CD4-positive, alpha-beta T cell treated with Interleukin-12 subunit alpha and Interleukin-12 subunit beta, for 1 hour (primary cell): Measurements from ENCODE around the gene FGD1.

Experiments used
- DNase-seq: peaks from one replicate; pipeline ENCODE4 v3.0.0-alpha.2; 2020

Gene FGD1

DNA sequence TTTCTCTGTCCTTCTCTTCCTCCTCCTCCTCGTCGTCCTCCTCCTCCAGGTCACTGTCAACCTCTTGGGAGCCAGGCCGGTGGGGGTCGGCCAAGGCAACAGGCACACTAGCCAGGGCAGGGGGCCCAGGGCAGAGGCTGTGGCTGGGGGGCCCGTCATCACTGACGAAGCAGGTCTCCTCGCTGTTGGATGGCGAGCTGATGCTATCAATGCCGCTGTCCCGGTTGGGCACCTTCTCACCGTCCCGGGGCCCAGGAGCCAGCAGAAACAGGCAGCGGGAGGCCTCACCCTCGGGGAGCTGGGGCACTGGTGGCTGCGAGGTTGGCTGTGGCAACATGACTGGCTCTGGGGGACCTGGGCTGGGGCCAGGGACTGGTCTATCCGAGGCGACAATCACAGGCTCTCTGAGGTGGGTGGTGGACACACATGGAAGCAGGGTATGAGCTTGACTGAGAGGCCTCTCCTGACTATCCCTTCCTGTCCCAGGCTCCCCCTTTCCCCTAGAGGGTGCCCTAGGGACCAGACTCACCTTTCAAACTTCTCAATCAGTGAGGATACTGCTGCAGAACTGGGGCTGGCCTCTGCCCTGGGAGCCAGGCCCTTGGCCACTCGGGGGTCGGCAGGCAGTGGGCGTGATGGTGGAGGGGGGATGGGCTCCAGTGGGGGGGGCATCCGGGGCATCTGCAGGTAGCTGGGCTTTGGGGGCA is 25.8 kb downstream of the FGD1 start:
- no peak for DNase-seq

DNA sequence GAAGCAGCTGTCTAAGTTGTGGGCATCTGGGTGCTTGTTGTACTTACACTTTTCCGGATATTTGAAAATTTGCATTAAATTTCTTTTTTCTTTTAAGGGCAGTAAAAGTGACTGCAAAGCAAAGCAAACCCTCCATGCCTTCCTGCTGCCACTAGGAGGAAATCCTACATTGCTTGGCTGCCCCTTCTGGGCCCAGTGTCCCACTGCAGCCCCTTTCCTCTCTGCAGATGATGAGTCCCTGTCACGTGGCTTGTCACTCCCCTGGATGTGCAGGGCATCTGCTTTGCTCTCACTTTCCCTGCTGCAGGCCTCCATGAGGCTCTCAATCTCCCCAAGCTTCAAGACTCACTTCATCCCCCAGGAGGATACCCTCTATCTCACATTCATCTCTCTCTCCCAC is 43.1 kb downstream of the FGD1 start:
- DNase-seq = no peak

DNA sequence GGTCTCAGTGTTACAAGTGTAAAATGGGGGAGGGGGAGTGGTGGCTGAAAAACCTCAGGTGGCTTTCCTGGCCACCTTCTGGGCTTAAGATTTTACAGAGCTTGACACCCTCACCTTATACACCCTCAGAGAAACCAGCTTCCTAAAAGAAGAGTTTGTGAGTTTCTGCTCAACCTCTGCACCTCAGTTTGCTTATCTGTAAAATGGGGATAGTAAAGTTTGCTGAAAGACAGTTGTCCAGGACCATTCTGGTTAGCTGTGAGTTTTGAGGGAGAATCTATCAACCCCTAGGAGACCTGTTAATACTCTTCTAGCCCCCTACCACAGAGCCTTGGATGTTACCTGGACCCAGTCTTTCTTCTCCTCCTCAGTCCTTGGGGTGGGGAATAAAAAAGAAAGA is 46.1 kb downstream of the FGD1 start:
- DNase-seq = no peak

DNA sequence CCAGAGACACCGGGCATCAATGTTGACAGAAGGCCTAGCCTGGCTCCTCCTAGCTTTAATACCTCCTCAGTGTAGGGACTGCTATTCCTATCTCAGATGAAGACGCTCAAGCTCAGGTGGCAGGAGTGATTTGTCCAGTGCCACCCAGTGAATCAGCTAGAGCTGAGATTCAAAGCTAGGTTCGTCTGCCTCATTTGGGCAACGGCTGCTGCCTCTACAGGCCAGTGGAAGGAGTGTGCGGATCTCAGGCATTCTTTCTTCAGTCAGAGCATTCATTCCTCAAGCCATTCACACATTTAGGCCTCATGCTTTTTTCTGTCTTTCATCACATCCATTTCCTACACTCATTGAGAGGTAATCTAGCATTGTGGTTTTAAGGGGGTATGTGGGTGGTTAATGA is 48.6 kb downstream of the FGD1 start:
- DNase-seq = no peak

DNA sequence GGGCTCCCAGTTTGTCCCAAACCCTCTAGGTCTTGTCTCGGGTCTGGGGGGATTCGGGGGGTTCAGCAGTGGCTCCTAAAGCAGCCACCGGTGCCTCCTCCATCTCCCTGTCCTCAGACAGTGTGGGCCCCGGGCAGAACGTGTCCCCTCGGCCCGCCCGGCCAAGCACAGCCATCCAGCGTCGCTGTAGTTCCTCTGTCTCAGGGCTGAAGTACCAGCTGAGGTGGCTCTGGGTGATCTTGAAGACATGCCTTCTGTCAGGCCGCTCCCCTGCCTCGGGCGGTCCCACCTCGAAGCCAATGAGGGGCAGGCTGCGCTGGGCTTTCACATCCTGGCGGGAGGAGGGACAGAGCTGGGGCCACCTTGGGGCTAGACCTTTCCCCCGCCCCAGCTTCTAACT is 50.0 kb downstream of the FGD1 start:
- DNase-seq = no peak

DNA sequence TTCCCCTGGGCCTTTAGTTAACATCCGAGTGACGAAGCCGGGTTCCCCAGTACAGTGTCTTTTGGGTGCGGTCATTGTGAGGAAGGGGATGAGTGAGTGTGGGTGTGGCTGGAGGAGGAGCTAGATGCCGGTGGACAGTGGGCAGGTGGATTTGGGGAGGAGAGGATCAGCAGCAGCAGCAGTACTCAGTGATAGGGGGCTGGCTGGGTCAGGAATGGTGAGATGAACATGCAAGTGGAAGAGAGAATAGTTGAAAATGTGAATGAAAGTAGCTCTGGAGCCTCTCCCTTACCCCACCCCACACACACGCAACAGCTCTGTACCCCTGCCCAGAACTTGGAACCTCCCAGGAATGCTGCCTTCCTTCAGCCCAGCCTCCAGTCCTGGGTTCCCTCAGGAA is 51.3 kb downstream of the FGD1 start:
- DNase-seq = no peak

DNA sequence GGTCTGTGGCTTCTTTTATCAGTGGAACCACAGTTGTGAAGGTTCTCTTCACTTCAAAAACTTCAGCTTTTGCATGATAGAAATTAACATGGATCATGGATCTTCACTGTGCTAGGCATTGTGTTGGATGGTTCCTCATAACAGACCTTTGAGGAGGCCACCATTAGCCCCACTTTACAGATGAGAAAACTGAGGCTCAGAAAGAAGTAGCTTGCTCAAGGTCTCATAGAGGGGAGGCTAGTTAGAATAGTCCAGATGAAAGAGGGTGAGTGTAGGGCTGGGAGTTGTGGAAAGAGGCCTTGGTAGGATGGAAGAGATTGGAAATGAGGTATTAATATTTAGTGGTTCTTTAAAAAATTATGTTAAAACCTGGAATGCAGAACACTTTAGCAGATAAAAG is 53.2 kb downstream of the FGD1 start:
- DNase-seq = no peak

DNA sequence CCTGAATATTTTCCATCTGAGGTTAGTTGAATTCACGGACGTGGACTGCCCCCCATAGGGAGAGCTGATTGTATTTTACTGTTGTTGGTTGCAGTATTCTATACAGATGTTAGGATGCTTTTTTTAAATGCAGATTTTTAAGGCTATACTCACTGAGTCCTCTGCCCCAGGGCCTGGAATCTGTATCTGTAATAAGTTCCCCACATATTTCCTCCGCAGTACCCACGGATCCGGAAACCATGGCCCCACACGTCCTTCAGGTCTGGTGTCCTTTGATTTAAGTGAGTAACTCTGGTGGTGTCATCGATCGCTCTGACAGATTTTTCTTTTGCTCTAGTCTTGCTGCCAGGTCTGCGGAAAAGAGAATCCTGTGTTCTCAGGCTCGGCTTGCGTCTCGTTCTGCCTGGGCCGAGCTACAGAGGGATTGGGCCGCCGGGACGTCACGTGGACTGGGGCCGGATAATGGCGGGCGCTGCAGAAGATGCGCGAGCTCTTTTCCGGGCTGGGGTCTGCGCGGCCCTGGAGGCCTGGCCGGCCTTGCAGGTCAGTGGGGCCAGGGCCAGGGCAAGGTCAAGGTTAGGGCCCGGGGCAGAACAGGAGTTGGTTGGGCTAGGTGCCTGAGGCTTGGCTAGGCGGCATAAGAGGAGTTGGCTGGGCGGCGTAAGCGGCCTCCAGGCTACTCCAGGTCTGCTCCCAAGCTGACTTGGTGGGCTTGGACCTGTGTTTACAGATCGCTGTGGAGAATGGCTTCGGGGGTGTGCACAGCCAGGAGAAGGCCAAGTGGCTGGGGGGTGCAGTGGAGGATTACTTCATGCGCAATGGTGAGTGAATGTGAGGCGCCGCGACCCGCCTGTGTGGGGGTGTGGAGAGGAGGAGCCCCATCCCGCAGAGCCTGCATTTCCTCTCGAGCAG is 55.8 kb downstream of the FGD1 start, which contains the start of gene TSR2:
TSR2 (plus strand) TSS at position 445 of the 912 bp plus-strand sequence; CDS start at position 463, 18 bp downstream.
- DNase-seq = peak; percentile 82

DNA sequence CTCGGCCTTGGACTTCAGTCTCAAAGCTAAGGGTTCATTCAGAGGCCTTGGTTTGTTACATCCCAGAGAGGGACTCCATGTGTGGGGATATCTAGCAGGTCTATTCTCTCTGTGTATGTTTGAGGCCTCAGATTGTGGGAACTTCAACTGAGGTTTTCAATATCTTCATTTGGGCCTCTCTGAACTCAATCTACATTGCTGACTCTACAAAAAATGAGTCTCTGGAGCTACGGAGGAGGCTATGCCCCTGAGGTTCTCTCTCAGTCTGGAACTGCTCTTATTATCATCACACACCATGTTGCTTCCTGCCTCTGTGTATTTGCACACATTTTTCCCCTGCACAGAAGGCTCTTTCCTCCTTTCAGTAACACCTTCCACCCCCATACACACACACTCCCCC is 60.9 kb downstream of the FGD1 start:
- DNase-seq = no peak

DNA sequence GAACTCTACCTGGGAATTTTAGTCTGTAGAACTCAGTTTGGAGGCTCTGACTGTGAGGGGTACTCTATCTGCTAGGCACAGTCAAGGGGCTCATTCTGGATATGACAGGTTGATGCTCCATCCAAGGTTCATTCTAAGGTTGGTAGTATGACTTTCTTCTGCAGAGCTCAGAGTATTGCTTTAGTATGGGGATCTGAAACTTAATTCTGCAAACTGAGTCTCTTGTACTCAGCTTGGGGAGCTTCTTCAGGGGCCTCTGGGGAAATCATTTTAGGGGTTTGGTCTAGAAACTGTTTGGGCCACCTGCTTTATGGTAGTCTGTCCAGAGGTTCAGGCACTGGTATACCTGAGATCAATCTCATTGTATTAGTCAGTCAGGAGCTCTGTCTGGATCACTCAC is 65.5 kb downstream of the FGD1 start:
- no peak for DNase-seq

DNA sequence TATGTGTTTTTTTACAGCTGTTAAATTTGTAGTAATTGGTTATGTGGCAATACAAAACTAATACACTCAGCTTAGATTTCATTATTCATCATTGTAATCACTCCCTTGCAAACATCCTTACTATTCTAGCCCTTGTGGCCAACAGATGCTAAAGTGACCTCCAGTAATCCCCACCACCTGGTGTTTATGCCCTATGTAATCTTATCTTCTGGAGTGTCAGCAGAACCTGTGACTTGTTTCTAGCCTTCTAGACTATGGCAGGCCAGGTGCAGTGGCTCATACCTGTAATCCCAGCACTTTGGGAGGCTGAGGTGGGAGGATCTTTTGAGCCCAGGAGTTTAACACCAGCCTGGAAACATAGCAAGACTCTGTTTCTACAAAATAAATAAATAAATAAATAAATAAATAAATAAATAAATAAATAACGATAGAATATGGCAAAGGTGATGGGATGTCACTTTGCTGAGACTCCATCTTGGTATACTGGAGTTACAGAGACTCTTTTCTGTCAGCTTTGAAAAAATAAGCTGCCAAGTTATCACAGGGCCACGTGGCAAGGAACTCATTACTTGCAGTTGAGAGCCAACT is 68.1 kb downstream of the FGD1 start:
- no peak for DNase-seq

DNA sequence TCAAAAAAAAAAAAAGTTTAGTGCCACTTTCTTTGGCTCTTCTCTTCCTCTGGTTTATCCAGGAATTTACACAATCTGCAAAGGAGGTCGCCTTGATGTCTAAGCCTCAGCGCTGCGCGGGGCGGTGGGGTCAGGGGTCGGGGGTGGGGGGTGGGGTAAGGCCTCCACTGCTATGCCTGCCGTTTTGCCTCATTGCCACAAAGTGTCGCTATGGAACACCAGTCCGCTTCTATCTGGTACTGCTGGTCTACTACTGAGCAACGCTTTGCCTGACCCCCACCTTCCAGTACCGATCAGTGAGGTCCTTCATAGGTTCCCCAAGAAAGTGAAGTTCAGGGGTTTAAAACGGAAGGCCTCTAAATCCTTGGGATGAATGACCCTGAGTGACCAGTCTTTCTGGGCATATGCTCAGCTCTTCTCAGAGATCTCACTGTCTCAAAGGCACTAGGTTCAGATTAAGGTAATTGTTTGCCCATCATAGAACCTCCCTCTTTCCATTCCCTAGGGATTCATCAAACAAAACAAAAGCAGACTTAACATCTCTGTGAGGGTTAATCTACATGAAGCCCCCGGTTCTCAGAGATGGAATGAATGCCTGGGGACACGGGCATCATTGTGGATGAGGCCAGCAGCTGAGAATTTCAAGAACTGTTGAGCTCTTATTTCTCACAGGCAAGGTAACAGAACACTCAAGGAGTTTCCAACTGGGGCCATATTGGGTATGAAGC is 72.7 kb downstream of the FGD1 start:
- no peak for DNase-seq

DNA sequence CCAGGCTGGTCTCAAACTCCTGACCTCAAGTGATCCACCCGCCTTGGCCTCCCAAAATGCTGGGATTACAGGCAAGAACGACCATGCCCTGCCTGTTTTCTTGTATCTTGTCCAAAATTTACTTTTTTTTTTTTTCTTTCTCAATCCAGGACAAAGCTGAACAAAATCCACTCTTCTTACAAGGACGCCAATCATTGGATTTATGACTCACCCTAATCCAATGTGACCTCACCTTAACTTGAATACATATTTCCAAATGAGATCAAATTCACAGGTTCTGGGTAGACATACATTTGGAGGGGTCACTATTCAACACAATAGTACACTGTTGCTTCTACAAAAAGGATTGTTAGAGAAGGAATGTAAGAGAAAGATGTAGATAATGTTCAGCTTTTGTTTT is 73.9 kb downstream of the FGD1 start:
- no peak for DNase-seq

DNA sequence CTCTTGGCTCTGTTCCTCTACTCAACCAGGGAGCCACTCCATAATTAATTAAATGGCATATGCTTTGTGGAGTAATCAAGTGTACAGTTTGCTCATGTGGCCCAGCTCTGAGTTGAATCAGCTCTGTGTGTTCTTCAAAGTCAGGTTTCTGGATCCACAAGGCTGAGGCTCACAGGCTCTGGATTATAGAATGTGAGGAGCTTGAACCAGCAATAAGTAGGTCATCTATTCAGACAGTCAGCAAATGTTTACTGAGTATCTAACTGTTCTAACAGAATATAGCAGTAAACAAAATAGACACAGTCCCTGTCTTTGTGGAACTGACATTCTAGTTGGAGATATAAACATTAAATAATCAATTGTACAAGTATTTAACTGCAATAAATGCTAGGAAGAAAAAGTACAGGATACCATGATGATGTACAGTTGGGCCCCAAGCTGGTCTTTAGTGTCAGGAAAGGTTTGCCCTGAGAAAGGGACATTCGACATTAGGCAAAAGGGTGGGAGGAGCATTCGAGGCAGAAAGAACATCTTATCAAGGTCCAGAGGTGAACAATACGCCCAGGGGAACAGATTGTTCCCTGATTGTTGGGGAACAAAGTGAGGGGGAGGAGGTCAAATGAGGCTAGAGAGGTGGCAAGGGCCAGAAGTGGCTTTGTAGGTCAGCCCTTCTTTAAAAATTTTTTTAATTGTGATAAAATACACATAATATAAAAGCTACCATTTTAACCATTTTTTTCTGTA is 76.3 kb downstream of the FGD1 start:
- DNase-seq = no peak

DNA sequence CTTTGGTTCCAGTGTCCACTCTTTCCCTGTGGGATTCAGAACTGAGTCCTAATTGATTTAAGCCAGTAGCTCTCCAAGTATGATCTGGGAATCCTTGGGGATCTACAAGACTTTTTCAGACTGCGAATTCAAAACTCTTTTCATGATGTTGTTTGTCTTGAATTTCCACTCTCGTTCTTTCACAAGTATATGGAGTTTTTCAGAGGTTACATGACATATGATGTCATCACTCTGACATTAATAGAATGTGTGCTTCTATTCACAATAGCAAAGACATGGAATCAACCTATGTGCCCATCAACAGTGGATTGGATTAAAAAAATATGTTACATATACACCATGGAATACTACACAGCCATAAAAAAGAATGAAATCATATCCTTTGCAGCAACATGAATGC is 79.1 kb downstream of the FGD1 start:
- no peak for DNase-seq

DNA sequence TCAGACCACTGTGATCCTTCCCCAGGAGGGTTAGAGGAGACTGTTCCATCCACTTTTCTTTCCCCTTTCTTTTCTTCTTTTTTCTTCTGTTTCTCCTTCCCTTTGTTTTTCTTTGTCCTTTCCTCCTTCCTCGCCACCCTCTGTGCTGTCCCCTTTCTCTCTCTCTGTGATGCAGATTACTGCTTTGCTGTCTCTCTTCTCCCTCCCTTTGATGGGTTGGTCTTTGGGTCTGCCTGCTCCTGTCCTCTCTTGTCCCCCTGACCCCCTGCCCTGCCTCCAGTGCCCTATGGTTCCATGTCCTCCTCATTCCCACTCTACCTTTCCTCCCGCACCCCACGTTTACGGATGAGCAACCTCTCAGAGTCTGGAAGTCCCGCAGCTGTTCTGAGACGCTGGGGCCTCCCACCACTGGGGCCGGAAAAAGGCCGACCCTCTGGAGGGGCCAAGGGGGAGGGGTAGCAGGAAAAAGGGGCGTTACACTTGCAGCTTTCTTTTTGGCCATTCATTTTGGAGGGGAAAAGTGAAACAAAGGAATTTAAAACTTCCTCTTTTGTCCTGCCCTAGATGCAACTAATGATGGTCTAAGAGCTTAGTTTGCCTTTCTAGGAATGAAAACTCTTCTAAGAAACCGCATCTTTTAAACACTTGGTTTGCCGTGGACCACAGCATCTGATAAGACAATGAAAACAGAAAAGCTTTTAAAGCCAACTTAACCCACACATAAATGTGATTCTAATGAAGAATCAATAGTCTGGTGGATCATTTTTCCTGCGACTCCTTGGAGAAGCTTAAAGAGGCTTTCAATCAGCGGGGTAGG is 80.3 kb downstream of the FGD1 start:
- DNase-seq = no peak

DNA sequence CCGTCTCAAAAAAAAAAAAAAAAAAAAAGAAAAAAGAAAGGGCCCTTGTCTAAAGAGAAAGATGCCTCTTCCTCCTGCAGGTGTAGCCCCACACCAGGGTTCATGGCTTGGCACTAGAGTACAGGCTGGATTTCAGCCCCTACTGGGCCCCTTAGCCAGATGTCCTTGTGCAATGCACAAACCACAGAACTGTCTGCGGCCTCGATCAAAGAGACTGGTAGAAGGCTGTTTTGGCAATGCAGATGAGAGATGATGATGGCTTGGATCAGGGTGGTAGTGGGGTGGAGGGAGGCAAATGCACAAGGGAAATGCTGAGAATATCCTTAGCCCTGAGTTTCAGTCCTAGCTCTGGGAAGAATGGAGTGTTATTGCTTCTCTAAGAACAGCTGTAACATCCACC is 82.3 kb downstream of the FGD1 start:
- DNase-seq = no peak

DNA sequence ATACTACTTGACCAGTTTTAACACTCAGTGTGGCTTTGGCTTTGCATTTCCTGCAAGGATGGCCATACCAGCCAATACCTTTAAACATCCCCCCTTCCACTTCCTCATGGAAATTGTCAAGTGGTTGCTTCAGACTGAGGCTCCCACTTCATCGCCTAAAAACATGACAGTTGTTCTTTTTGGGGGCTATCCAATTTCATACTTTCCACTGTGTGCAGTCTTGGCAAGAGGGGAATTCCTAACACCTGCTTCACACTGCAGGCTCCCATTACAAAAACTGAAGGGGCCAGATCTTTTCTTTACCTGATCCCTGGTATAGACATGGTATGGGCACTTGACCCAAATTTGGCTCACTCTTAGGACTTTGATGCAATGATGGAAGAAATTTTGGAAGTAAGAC is 84.3 kb downstream of the FGD1 start:
- DNase-seq = no peak

DNA sequence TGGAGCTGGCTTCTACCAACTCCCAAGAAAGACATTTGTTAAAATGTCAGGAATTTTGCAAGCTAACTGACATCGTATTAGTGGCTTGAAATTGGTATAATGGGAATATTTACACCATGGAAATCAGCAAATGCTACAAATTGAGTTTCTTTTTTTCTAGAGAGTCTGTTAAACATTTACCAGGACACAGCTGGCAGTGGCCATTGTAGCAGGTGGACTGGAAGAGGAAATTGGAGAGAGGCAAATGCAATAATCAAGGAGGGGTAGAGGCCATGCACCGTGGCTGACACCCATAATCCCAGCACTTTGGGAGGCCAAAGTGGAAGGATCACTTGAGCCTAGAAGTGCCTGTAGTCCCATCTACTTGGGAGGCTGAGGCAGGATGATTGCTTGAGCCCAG is 88.8 kb downstream of the FGD1 start:
- no peak for DNase-seq

DNA sequence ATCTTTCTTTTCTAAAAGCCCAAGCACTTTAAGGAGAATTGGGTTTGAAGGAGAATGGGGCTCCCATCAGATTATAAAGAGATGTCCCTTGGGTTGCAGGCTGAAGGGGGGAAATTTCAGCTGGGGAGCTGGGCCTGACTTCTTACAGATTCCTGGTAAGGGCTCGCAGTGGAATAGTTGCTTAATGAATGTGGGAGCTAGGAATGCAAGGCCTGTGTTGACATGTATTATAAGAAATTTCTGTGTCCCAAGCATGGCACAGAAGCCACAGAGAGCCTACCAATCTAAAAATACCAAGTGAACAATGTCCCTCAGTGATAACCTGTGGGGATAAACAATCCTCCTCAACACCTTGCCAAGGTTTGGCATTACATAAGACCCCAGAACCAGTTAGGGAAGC is 98.9 kb downstream of the FGD1 start:
- DNase-seq = no peak
